Parietal lobe (tissue), 1 donor: ENCODE data around the gene KBTBD7. TPM values are rescaled to one million over a fixed set of nuclear protein-coding genes. Genes with fewer than 3 reads are reported as not detected.

ENCODE experiments used
- total RNA-seq: library from RNA; depleted of rRNA; stranded (reverse); fragments of >200 nt; gene quantifications from one replicate; pipeline ENCODE4 v1.2.3, GENCODE V29; 2014

Gene KBTBD7, protein sequence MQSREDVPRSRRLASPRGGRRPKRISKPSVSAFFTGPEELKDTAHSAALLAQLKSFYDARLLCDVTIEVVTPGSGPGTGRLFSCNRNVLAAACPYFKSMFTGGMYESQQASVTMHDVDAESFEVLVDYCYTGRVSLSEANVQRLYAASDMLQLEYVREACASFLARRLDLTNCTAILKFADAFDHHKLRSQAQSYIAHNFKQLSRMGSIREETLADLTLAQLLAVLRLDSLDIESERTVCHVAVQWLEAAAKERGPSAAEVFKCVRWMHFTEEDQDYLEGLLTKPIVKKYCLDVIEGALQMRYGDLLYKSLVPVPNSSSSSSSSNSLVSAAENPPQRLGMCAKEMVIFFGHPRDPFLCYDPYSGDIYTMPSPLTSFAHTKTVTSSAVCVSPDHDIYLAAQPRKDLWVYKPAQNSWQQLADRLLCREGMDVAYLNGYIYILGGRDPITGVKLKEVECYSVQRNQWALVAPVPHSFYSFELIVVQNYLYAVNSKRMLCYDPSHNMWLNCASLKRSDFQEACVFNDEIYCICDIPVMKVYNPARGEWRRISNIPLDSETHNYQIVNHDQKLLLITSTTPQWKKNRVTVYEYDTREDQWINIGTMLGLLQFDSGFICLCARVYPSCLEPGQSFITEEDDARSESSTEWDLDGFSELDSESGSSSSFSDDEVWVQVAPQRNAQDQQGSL
- 43.8 TPM for total RNA-seq

DNA sequence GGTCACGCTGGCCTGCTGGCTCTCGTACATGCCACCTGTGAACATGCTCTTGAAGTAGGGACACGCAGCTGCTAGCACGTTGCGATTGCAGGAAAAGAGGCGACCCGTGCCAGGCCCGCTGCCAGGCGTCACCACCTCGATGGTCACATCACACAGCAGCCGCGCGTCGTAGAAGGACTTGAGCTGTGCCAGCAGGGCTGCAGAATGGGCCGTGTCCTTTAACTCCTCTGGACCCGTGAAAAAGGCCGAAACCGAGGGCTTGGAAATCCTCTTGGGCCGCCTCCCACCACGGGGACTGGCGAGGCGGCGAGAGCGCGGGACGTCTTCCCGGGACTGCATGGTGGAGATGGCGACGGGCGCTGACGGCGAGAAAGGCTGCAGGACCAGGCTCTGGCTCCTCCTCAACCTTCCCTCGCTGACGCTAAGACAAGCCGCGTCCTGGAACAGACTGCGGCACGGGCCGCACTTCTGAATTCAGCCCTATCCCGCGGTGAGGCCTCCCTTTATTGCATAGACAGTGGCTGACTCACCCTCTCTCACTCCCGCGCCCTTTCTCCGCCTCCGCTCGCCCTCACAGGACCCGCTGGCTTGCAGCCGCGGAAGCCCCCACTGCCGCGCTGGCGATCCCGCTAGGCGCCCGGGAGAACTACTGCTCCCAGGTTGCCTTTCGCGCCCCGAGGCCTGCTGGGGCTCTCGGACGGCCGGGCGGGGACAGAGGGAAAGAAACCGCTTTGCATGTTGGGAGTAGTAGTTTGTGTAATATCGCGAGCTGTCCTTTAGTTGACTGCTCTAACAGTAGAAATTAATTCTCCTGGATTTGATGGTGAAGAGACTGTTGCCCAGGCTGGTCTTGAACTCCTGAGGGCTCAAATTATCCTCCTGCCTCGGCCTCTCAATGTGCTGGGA, at the start of gene KBTBD7:
Gene KBTBD7, minus strand, starts transcription at position 651 of the 906 bp plus-strand sequence. Its CDS starts 312 bp downstream, at position 339.

Other genes starting within 250 kb of the KBTBD7 start
- gene ELF1, start 175.3 kb downstream of the KBTBD7 start, total RNA-seq = 9.4 TPM
- 10.6 TPM for gene WBP4, start 133.1 kb downstream of the KBTBD7 start, total RNA-seq
- gene KBTBD6, start 61.8 kb downstream of the KBTBD7 start, total RNA-seq = 72.6 TPM
- gene MTRF1, start 69.0 kb upstream of the KBTBD7 start, total RNA-seq = 21.6 TPM
- gene NAA16, start 116.7 kb upstream of the KBTBD7 start, total RNA-seq = 54.1 TPM